WTC11 (cell line): ENCODE data around the gene THAP3. TPM values are rescaled to one million over a fixed set of nuclear protein-coding genes. Genes with fewer than 3 reads are reported as not detected.
A peak's percentile ranks its signal among the peaks of the same experiment; 100 is the strongest.

Source experiments
- ATAC-seq: fragments of 200-7000 bp; cut with Tn5 transposase; 2 replicates; pipeline ENCODE4 v1.10.0; 2021; ENCODE audit warnings: mild to moderate bottlenecking, moderate library complexity
- CTCF ChIA-PET: fragments of 300-600 bp; sonication (Branson Sonifier 250); formaldehyde crosslinking; loops from one replicate; lab custom pipeline; 2021; ENCODE audit warnings: antibody characterized with exemption; lab: Charles Lee
- POLR2A ChIA-PET: fragments of 350-600 bp; sonication (Branson Sonifier 250); formaldehyde crosslinking; loops from one replicate; lab custom pipeline; 2021; ENCODE audit warnings: antibody characterized with exemption; lab: Charles Lee
- DNase-seq: peaks from one replicate; pipeline ENCODE4 v3.0.0; 2021; ENCODE audit warnings: low spot score
- H3K27ac Mint-ChIP-seq: 2 replicates; pipeline ENCODE4 v1.8.0; 2021; ENCODE audit warnings: mixed read lengths
- H3K27me3 Mint-ChIP-seq: 2 replicates; pipeline ENCODE4 v1.8.0; 2021; ENCODE audit warnings: low read depth, mild to moderate bottlenecking, moderate library complexity, mixed read lengths
- H3K36me3 Mint-ChIP-seq: 2 replicates; pipeline ENCODE4 v1.8.0; 2021; ENCODE audit warnings: mixed read lengths
- H3K4me1 Mint-ChIP-seq: 2 replicates; pipeline ENCODE4 v1.8.0; 2022; ENCODE audit warnings: mixed read lengths
- H3K4me3 Mint-ChIP-seq: 2 replicates; pipeline ENCODE4 v1.8.0; 2021; ENCODE audit warnings: mild to moderate bottlenecking, moderate library complexity, mixed read lengths
- H3K9me3 Mint-ChIP-seq: 2 replicates; pipeline ENCODE4 v1.8.0; 2021; ENCODE audit warnings: mixed read lengths
- CREB1 ChIP-seq: sonication (generic); formaldehyde crosslinking; IDR thresholded peaks from 2 replicates; pipeline ENCODE4 v1.8.0; 2023; ENCODE audit warnings: mild to moderate bottlenecking, missing genetic modification reagents
- ERG ChIP-seq: fragments of 250-450 bp; sonication (Bioruptor Pico); IDR thresholded peaks from 2 replicates; pipeline ENCODE4 v1.8.0; 2021; ENCODE audit warnings: mild to moderate bottlenecking
- FOXP4 ChIP-seq: sonication (generic); formaldehyde crosslinking; IDR thresholded peaks from 2 replicates; pipeline ENCODE4 v1.8.0; 2022; ENCODE audit warnings: mild to moderate bottlenecking, missing genetic modification reagents
- GRHL2 ChIP-seq: fragments of 250-450 bp; sonication (Bioruptor Pico); IDR thresholded peaks from 2 replicates; pipeline ENCODE4 v1.8.0; 2022; ENCODE audit warnings: mild to moderate bottlenecking, moderate library complexity; ENCODE audit not compliant: insufficient replicate concordance, severe bottlenecking
- HMGXB4 ChIP-seq: sonication (generic); formaldehyde crosslinking; IDR thresholded peaks from 2 replicates; pipeline ENCODE4 v1.8.1; 2023; ENCODE audit warnings: mild to moderate bottlenecking, moderate library complexity, missing genetic modification reagents
- IRF2 ChIP-seq: sonication (generic); formaldehyde crosslinking; IDR thresholded peaks from 2 replicates; pipeline ENCODE4 v1.8.0; 2022; ENCODE audit warnings: low read depth, missing genetic modification reagents, borderline replicate concordance
- MXD4 ChIP-seq: fragments of 250-450 bp; sonication (Bioruptor Pico); IDR thresholded peaks from 2 replicates; pipeline ENCODE4 v1.8.0; 2021; ENCODE audit warnings: mild to moderate bottlenecking, moderate library complexity, borderline replicate concordance
- NFYB ChIP-seq: sonication (generic); formaldehyde crosslinking; conservative IDR thresholded peaks from 2 replicates; pipeline ENCODE4 v1.8.0; 2022; ENCODE audit warnings: low read depth, missing genetic modification reagents
- PREB ChIP-seq: sonication (generic); formaldehyde crosslinking; IDR thresholded peaks from 2 replicates; pipeline ENCODE4 v1.8.1; 2022; ENCODE audit warnings: mild to moderate bottlenecking, missing genetic modification reagents, moderate library complexity, borderline replicate concordance
- ZNF232 ChIP-seq: sonication (generic); formaldehyde crosslinking; IDR thresholded peaks from 2 replicates; pipeline ENCODE4 v1.8.0; 2022; ENCODE audit warnings: mild to moderate bottlenecking, missing genetic modification reagents
- ZNF317 ChIP-seq: sonication (generic); formaldehyde crosslinking; IDR thresholded peaks from 2 replicates; pipeline ENCODE4 v1.8.1; 2023; ENCODE audit warnings: low read depth, mild to moderate bottlenecking, moderate library complexity, missing genetic modification reagents, borderline replicate concordance
- ZNF512 ChIP-seq: sonication (generic); formaldehyde crosslinking; IDR thresholded peaks from 2 replicates; pipeline ENCODE4 v1.8.1; 2022; ENCODE audit warnings: missing genetic modification reagents, borderline replicate concordance
- total RNA-seq: library from RNA; stranded (reverse); gene quantifications from 3 replicates; pipeline ENCODE4 v1.2.3, GENCODE V29; 2021

THAP3 gene
- total RNA-seq, 1 experiment from 2014 or later, result 14.8 TPM

- CTCF ChIA-PET, result interaction anchor here (1.0 to 2.9 kb wide), 11 partner anchors 22 to 375 kb away, joined by 3 to 20 read pairs (median 5); partner anchors contain the start of genes KLHL21, NOL9 and TAS1R1
- H3K4me3 Mint-ChIP-seq, result peak overlapping the region; percentile 85
- no peak for DNase-seq
- H3K4me1 Mint-ChIP-seq, result peaks cover 17% of the 10 kb centered on the region
- H3K27ac Mint-ChIP-seq, result peak overlapping the region; percentile 41; the same call in 1 of the 2 replicates
- H3K36me3 Mint-ChIP-seq, result peaks cover 3% of the 10 kb centered on the region; the same call in 1 of the 2 replicates
- 0 out of 2 replicates have a peak, but pooled peaks have one; percentile 27 for TF ChIP-seq ZNF232 (CRISPR knock-in tag)
- TF ChIP-seq MXD4 (CRISPR knock-in tag), result no peak
- no peak for TF ChIP-seq IRF2 (CRISPR knock-in tag)
- TF ChIP-seq, all 79 proteins: peak for 1
- H3K27me3 Mint-ChIP-seq, result no peaks in the 10 kb centered on the region
- H3K9me3 Mint-ChIP-seq, result no peaks in the 10 kb centered on the region
- POLR2A ChIA-PET, result interaction anchor here (0.6 to 2.0 kb wide), 5 partner anchors 15 to 89 kb away, joined by 3 to 5 read pairs (median 3); partner anchors contain the start of genes NOL9 and TAS1R1
- peak; percentile 9; the same call in 1 of the 2 replicates for ATAC-seq
These were observed 44.5 kb upstream of the THAP3 start for GRCh38 chr1:6580119-6580592.

- H3K4me3 Mint-ChIP-seq, result peak overlapping the region; percentile 85
- TF ChIP-seq CREB1 (CRISPR knock-in tag) (no peak), ZNF512 (no peak), GRHL2 (CRISPR knock-in tag) (no peak), ERG (no peak), PREB (CRISPR knock-in tag) (no peak), FOXP4 (CRISPR knock-in tag) (no peak), NFYB (CRISPR knock-in tag) (no peak), ZNF317 (CRISPR knock-in tag) (no peak), HMGXB4 (CRISPR knock-in tag) (no peak)
- no peaks in the 10 kb centered on the region for H3K27me3 Mint-ChIP-seq
- ChIA-PET CTCF (interaction anchor here (0.7 to 2.9 kb wide), 5 partner anchors 21 to 90 kb away, joined by 3 to 20 read pairs (median 5); partner anchors contain the start of genes KLHL21, NOL9 and TAS1R1), POLR2A (interaction anchor here (0.6 to 2.0 kb wide), 4 partner anchors 8 to 90 kb away, joined by 3 to 5 read pairs (median 4); no protein-coding TSS in a partner anchor)
- H3K36me3 Mint-ChIP-seq, result peaks cover 3% of the 10 kb centered on the region; the same call in 1 of the 2 replicates
- H3K9me3 Mint-ChIP-seq, result no peaks in the 10 kb centered on the region
- ATAC-seq (no peak), DNase-seq (no peak)
- H3K27ac Mint-ChIP-seq, result peak overlapping the region; percentile 60
- peaks cover 17% of the 10 kb centered on the region for H3K4me1 Mint-ChIP-seq
These were observed 43.9 kb upstream of the THAP3 start for GRCh38 chr1:6580593-6581409.
